ENCODE results near the gene IL11.
A peak's percentile ranks its signal among the peaks of the same experiment; 100 is the strongest.
"Not testable (repeated sequence)": the region's sequence is repeated elsewhere in the genome, so short reads cannot be mapped to it uniquely, and the experiment has no call there.

The IL11 gene

DNA sequence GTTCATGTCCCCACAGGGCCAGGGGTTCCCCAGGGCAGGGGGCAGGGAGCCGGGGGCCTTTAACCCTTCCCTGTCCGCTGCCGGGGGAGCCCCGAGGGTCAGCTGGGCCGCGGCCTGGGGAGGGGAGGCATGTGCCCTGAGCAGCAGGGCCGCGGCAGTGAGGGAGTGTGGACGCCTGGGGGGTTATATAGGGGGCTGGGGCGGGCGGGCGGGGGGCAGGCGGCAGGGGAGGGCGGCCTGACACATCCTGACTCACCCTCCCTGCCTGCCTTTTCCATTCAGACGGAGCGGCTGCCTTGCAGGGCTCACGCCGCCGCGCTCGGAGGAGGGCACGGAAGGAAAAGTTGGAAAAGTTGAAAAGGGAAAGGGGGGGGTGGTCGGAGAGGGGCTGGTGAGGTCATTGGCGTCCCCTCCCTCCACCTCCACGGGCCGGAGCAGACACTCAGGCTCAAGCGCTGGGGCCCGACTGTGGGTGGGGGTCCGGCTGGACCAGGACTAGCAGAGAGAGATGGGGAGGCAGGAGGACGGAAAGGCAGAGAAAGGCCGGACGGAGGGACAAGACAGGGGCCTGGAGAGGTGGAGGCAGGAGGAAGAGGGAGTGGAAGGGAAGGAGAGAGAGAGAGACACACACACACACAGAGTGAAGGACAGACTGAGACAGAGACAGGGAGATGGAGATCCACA is at the start of gene IL11:
Gene IL11, minus strand, starts transcription at position 159 of the 684 bp plus-strand sequence. Its CDS starts 153 bp downstream, at position 6.
- DNase-seq (ENCODE audit: low spot score), result no peak

DNA sequence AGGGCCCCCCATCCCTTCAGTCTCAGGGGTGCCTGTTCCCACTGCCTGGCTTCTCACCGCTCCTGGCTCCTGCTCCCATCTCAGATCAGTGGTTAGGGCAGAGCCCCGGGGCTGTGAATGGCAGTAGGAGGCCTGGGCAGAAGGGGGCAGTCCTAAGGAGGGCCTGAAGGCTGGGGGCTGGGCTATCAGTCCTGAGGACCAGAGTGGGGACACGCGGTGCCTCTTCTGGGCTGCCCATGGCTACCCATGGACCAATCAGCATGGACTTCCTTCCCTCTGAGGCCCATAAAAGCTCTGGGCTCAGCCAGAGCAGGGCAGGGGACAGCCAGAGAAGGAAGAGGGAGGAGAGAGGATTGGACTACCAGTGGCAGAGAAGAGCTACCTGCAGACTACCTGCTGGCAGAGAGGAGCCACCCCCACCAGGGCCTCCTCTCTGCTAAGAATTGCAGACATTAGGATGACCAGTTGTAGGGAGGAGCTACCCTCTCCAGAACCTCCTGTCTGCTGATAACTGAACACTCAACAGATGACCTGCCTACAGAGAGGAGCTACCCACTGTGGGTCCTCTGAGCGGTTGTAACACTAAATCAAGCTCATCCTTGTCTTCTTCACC is 49.5 kb upstream of the IL11 start:
- no peak for DNase-seq (ENCODE audit: low spot score)

DNA sequence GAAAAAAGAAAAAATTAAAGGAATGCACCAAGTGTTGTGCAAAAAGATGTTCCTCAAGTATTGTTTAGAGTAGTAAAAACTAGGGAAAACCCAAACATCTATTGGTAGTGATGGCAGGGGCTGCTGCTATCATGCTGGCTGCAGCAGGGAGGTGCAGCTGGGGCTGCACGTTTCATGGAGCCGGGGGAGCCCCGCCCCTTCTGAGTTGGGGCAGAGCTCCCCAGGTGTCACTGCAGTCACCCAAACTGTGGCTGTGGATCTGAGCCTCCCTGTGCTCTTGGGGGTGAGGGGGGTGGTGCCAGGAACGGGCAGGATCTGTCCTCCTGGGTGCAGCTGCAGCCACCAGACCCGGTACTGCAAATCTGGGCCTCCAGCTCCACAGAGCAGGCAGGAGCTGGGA is 48.8 kb upstream of the IL11 start:
- no peak for DNase-seq (ENCODE audit: low spot score)

DNA sequence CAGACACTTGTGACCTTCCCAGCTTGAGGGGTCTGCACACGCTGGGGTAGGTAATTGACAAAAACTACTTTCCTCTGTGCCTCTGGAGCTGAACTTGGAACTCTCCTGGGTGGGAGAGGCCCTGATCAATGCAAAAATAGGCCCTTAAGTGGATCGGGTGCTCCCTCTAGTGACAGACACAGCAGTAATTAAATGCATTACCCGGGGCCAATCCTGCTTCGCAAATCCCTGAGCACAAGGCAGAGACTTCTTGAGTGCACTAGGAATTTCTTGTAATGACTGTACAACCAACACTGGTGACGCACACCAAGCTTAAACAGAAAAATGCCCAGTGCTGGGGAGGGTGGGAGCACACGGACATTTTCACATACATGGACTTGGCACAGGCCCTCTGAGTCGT is 47.9 kb upstream of the IL11 start:
- peak; percentile 63 for DNase-seq (ENCODE audit: low spot score)

DNA sequence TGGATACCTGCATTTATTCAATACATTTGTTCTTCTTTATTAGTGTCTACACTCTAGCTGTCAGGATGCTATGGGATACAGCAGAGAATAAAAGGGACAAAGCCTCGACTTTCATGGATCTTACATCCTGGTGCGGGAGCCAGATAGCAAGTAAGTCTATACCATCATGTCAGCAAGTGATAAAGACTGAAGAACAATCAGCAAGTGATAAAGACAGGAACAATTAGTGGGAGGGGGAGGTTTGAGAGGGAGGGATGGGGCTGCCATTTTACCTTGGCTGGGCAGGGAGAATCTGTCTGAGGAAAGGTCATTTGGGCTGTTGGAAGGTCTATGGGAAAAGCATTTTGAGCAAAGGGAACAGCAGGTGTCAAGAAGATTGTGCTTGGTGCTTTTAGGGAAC is 39.9 kb upstream of the IL11 start:
- no peak for DNase-seq (ENCODE audit: low spot score)

DNA sequence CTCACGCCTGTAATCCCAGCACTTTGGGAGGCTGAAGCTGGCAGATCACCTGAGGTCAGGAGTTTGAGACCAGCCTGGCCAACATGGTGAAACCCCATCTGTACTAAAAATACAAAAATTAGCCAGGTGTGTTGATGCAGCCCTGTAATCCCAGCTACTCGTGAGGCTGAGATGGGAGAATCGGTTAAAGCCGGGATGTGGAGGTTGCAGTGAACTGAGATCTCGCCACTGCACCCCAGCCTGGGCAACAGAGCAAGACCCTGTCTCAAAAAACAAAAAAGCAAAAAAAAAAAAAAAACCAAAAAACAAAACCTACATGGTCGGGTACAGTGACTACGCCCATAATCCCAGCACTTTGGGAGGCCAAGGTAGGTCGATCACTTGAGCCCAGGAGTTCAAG is 38.9 kb upstream of the IL11 start:
- DNase-seq (ENCODE audit: low spot score), result not testable (repeated sequence)

DNA sequence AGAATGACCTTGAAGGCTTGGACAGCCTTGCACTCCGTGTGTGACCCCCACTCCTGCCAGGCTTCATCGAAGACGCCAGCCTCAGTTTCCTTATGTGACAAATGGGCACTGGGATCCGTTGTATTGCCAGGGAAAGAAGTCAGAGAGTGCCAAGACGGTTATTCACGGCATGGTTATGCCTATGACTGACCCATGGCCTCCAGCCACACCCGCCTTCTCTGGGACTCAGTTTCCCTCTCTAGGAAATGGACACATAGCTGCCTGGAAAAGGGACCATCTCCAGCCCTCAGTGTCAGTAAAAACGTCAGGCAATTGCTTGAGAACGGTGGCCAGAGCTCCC is 38.2 kb upstream of the IL11 start:
- no peak for DNase-seq (ENCODE audit: low spot score)

DNA sequence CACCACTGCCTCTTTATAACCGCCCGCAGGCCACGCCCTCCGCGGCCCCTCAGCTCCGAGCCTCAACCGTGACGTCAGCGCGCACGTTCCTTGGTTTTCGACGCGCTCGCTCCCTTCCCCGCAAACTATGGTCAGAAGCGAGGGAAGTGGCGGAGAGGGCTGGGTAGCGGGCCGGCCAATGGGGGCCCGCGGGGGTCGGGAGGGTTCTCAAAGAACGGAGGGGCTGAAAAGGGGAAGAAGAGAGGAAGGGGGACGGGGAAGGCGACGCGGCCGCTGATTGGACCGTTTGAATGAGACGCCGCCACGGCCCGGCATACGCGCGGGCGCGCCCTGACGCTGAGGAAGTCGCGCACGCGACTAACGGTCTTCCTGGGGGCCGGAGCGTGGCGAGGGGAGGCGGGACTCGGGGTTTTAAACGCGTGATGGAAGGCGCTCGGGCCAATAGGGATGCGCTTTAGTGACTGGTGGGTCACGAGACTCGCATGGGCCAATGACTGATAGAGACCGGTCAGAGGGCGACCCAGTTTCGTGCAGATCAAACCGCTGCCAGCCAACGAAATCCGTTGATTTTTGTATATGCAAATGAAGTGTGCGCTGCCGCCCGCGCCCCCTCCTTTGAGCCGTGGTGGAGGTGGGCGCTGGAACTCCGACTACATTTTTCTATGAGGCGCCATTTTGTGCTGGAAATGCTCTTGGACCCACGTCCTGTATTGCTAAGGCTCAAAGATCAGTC is 37.7 kb upstream of the IL11 start:
- DNase-seq (ENCODE audit: low spot score), result peak; percentile 98

DNA sequence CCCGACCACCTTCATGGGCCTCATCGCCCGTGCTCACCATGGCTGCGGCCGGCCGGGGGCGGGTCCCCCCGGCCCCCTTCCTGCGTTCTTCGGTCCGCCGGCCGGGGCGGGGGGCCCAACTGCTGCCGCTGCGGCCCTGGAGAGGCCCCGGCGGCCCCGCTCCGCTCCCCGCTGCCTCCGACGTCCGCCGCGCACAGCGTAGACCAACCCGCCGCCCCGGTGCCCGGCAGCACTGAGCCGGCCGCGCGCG is 37.2 kb upstream of the IL11 start, which contains the start of gene UBE2S:
Gene UBE2S, minus strand, starts transcription at position 239 of the 250 bp plus-strand sequence. Its CDS starts 199 bp downstream, at position 40.
- not testable (repeated sequence) for DNase-seq (ENCODE audit: low spot score)

DNA sequence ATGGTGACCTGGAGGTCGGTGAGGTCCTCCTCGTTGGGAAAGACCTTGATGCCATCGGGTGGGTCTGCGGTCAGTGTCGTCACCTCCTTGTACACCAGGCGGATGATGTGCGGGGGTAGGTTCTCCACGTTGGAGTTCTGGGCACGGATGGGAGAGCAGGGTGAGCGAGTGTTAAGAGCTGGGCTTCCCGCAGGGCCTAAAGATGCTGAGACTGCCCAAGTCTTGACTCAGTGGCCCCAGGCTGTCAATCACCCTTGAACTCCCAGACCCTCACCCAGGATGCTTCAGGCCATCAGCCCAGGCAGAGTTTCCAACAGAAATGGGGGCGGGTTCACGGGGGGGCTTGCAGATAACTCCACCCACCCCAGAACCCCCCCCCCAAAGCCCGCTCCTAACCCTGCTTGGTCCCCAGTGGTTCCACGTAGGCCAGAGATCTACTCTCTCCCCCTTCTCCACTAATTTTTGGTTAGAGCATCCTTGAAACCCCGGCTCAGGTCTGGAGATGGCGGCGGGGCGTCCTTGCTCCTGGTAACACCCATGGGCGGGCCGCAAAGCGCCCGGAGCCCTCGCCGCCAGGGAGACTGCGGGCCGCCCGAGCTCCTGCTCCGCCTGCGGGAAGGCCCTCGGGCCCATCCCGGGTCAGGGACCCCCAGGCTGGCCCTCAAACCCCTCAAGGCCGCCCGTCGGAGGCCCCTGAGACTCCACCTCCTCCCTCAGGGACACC is 36.7 kb upstream of the IL11 start:
- DNase-seq (ENCODE audit: low spot score), result peak; percentile 16

DNA sequence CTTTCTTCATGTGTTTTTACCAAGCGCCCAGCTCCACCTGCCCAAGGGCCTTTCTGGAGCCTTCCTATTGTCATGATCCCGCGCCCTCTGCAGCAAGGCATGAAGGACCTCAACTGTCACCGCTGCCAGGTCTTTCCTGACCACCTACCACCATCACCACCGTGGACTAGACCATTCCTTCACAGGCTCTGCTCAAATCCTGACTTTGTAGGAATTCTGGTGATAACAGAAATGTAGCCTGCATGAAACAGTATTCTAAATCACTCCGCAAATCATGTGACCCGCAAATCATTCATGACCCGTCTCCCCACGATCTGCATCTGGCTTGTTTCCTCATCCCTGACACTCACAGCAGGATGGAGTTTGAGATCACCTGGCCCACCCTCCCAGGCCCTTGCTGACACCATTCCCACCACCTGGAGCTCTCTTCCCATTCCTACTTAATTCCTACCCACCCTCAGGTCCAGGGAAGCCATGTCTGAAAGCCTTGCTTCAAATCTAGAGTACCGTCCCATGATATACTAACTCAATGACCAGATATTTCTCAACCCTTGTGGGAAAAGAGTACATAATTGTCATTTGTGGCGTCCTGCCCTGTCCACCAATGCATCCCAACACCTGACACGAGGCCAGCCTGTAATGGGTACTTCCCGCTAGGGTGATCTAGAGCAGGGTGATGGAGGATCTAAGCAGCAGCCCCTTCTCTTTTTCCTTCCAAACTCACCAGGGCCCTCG is 36.0 kb upstream of the IL11 start:
- no peak for DNase-seq (ENCODE audit: low spot score)

DNA sequence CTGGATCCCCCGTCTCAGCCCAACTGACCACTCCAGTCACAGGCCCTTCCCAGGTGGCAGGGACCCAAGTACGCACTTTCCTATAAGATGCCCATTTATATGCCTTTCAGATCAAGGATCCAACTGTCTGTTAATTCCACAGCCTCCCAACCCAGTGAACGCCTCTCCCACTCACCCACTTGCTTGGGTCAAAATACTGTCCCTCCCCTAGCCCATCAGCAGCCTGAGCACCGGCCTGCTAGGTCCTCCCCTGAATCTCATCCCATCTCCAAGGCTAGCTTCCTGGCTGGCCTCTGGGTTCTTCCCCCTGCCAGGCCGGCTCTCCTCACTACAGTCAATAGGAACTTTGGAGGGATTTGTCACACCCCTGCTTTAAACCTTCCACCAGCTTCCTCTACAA is 35.4 kb upstream of the IL11 start:
- DNase-seq (ENCODE audit: low spot score), result no peak

DNA sequence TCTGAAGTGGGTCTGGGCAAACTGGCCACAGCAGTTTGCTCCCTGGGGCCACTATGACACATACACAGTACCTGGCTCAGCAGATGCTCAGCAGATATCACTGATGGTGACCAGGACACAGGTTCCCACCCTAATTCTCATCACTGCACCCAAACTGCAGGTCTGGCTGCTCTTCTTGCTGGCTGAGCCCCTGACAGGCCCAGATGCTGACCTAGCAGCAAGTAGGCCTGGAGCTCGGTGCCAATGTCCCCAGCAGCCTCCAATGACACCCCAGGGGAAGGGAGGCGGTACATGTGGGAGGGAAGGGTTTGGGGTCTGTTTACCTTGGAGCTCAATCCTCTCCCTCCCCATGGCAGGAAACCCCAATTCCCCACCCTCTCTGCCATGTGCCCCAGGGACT is 32.2 kb upstream of the IL11 start:
- no peak for DNase-seq (ENCODE audit: low spot score)

DNA sequence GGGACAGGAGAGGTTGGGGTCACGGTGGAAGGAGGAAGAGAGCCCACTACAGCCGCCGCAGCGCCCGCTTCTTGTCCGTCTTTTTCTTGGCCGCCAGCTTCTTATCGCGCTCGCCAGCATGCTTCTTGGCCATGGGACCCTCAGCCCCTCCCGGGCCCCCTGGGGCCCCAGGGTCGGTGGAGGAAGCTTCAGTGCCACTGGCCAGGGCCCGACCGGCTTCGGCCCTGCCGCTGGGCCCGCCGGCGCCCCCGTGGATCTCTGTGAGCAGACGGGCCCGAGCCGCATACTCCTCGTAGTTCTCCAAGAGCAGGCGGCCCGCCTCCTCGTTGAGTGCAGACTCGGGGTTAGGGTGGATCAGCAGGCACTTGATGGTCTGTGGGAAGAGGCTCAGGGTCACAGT is 31.1 kb upstream of the IL11 start:
- not testable (repeated sequence) for DNase-seq (ENCODE audit: low spot score)

DNA sequence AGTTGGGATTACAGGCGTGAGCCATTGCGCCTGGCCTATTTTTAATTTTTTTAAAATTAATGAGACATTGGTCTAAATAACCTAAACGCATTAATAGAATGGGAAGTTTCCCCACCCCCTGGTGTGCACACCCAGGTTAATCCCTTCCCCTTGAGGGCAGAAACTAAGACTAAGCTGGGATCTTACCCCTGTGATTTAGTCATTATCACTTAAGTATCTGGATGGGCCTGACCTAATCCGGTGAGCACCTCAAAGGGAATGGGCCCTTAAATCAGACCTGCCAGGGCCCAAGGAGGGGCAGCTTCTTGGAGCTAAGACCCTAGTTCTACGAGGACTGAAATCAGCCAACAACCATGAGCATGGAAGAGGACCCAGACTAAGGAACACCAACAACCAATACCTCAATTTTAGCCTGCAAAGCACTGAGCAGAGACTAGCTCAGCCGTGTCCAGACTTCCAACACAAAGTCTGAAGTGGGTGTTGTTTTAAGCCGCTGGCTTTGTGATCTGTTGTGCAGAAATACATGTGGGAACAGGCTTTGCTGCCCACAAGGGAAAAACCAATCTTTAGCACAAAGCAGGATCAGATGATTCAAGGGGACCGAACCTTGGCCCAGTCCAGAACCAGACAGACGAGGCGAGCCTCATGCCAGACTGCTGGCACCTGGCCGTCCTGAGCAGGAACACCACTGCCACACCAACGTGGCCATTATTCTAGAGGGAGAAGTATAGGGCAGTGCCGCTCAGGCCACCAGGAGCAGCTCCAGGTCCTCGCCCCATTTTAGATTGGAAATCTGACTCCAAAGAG is 30.2 kb upstream of the IL11 start:
- no peak for DNase-seq (ENCODE audit: low spot score)

DNA sequence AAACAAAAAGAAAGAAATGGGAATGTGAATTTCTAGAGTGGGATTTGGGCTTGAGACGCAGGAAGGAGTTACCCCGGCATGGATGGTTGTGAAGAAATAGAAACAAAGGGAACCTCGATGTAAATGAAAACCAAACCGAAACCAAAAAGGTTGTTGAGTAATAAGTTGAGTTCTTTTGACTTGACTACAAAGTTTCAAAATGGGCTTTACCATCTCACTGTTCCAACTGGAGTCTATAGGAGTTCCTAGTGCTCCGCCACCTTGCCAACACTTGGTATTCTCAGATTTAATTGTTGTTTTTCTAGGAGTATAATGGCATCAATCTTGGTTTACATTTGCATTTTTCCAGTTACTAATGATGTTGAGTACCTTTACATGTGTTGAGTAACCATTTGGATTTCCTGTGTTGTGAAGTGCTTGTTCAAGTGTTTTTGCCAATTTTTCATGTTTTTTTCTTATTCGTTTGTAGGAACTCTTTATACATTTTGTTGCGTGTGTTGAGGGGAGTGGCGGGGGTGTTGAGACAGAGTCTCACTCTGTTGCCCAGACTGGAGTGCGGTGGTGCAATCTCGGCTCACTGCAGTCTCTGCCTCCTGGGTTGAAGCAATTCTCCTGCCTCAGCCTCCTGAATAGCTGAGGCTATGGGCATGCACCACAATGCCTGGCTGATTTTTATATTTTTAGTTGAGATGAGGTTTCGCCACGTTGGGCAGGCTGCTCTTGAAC is 28.1 kb upstream of the IL11 start:
- no peak for DNase-seq (ENCODE audit: low spot score)

DNA sequence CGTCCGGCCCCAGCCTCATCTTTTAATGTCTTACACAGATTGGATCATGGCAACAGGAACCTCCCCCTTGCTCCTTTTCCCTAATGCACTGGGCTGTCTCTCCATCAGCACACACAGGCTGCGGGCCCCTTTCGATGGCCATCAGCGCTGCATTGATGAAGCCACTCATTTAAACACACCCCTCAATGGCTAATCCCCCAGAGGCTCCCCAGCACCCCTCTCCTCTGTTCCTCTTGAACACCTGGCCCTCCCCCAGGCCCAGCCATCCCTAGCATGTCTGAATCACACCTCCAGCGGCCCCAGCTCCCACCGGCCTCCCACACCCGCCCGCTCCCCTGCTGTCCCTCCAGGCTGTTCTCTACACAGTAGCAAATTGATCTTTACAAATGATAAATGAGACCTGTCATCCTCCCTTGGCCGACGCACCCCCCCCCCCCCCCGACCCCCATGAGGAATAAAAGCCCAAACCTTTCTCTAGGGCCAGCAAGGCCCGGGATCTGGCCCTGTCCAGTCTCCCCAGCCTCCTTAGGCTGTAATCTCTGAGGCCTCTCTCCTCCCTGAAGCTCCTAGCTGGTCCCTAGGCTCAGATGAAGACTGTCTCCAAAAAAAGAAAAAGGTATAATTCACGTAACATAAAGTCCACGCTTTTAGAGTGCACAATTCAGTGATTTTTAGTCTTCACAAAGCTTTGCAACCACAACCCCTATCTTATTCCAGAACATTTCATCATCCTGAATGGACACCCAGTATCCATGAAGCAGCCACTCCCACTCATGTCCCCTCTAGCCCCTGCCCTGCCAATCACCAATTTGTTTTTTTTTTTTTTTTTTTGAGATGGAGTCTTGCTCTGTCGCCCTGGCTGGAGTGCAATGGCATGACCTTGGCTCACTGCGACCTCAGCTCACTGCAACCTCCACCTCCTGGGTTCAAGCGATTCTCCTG is 22.8 kb upstream of the IL11 start:
- no peak for DNase-seq (ENCODE audit: low spot score)

DNA sequence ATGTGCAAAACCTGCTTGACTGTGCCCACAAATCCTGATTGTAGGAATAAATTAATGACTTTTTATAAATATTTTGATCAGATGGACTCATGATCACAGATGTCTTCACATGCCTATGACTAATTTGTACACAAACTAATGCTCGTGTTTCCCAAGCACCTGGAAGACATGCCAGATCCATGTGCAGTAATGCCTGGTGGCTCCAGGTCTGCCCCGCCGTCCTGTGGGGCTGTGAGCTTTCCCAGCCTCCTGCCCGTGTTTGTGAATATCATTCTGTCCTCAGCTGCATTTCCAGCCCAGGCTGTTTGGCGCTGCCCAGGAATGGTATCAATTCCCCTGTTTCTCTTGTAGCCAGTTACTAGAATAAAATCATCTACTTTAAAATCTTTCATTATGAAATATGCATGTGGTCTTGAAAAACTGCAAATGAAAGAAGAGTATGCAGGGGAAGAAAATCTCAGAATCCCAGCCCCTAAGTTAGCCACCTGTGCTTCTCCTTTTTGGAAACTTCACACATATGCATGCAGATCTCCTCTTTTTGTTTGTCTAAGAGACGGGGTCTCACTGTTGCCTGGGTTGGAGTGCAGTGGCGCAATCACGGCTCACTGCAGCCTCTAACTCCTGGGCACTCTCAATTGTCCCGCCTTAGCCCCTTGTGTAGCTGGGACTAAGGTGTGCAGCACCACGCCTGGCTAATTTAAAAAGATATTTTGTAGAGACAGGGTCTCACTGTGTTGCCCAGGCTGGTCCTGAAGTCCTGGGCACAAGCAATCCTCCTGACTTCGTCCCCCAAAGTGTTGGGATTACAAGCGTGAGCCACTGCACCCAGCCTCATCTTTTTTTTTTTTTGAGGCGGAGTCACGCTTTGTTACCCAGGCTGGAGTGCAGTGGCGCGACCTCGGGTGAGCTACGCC is 21.7 kb upstream of the IL11 start:
- DNase-seq (ENCODE audit: low spot score), result no peak

Measured in CD4-positive, alpha-beta T cell treated with Interleukin-2 at 100 ng/mL for 4 hours (primary cell).